CD4-positive, CD25-positive, alpha-beta regulatory T cell (primary cell): ENCODE data around the gene CTDSP2. TPM values are rescaled to one million over a fixed set of nuclear protein-coding genes. Genes with fewer than 3 reads are reported as not detected.

Source experiments
- ATAC-seq, 2 donors: fragments of 150-1000 bp; cut with Tn5 transposase; one replicate each; pipeline ENCODE4 v1.10.0; 2021; ENCODE audit warnings: low read depth in 2 of 2, moderate number of reproducible peaks in 2 of 2, moderate library complexity in 1 of 2
- DNase-seq, 3 donors: peaks; one replicate each; pipeline versions ENCODE4 v3.0.0 to v3.0.0-alpha.2; 2012 to 2022; ENCODE audit warnings: mixed read lengths in 1 of 3
- H3K27ac ChIP-seq: one replicate; pipeline ENCODE4 v1.7.0; 2013; ENCODE audit warnings: mild to moderate bottlenecking, low read length; ENCODE audit not compliant: insufficient read depth, poor library complexity, severe bottlenecking
- H3K27me3 ChIP-seq: one replicate; pipeline ENCODE4 v1.7.0; 2013; ENCODE audit warnings: low read length; ENCODE audit not compliant: control insufficient read depth, insufficient read depth
- H3K36me3 ChIP-seq: one replicate; pipeline ENCODE4 v1.7.0; 2013; ENCODE audit warnings: mild to moderate bottlenecking, low read length, moderate library complexity; ENCODE audit not compliant: control insufficient read depth, insufficient read depth
- H3K4me1 ChIP-seq: 2 replicates; pipeline ENCODE4 v1.7.0; 2013; ENCODE audit warnings: mild to moderate bottlenecking, low read length; ENCODE audit not compliant: insufficient read depth, control insufficient read depth, poor library complexity, severe bottlenecking
- H3K4me3 ChIP-seq: one replicate; pipeline ENCODE4 v1.7.0; 2013; ENCODE audit warnings: low read depth, mild to moderate bottlenecking, low read length, moderate library complexity
- H3K9me3 ChIP-seq, 2 experiments: 1 replicate in 1 of 2; 2 replicates in 1 of 2; pipeline ENCODE4 v1.7.0; 2013; ENCODE audit warnings: low read length in 2 of 2, mild to moderate bottlenecking in 1 of 2, moderate library complexity in 1 of 2; ENCODE audit not compliant: control insufficient read depth in 2 of 2
- H3K27ac Mint-ChIP-seq, 3 donors: one replicate each; pipeline ENCODE4 v1.8.0; 2020 to 2022; ENCODE audit warnings: mild to moderate bottlenecking in 3 of 3, mixed read lengths in 3 of 3, moderate library complexity in 2 of 3
- H3K27me3 Mint-ChIP-seq: one replicate; pipeline ENCODE4 v1.8.0; 2022; ENCODE audit warnings: mild to moderate bottlenecking, mixed read lengths
- H3K36me3 Mint-ChIP-seq: one replicate; pipeline ENCODE4 v1.8.0; 2020; ENCODE audit warnings: mixed read lengths
- H3K4me1 Mint-ChIP-seq, 4 donors: one replicate each; pipeline ENCODE4 v1.8.0; 2020 to 2022; ENCODE audit warnings: mixed read lengths in 4 of 4, mild to moderate bottlenecking in 1 of 4
- H3K4me3 Mint-ChIP-seq, 4 donors: one replicate each; pipeline ENCODE4 v1.8.0; 2020 to 2022; ENCODE audit warnings: mild to moderate bottlenecking in 4 of 4, mixed read lengths in 4 of 4, moderate library complexity in 3 of 4
- H3K9me3 Mint-ChIP-seq, 7 donors: one replicate each; pipeline ENCODE4 v1.8.0; 2020 to 2022; ENCODE audit warnings: mixed read lengths in 7 of 7, mild to moderate bottlenecking in 3 of 7, moderate library complexity in 2 of 7
- polyA plus RNA-seq, 4 donors: library from polyadenylated mRNA; unstranded; fragments of 300-500 nt; fragmentation: Illumina TruSeq; gene quantifications; one replicate each; pipeline ENCODE4 v1.2.3, GENCODE V29; 2021
- total RNA-seq: library from RNA; stranded (reverse); gene quantifications from one replicate; pipeline ENCODE4 v1.2.3, GENCODE V29; 2022

Gene CTDSP2
- total and polyA plus RNA-seq, 5 donors from 2014 or later, result 45.7 to 121 (median 52.6) TPM

GRCh38 chr12:57783466-57783801, 63.1 kb downstream of the CTDSP2 start:
- Histone ChIP-seq H3K9me3 (no peaks in the 10 kb centered on the region), H3K36me3 (peaks cover 20% of the 10 kb centered on the region), H3K4me3 (peak overlapping the region; percentile 91), H3K4me1 (peaks cover 38% of the 10 kb centered on the region), H3K27ac (peak overlapping the region; percentile 74), H3K27me3 (no peaks in the 10 kb centered on the region)
- Mint-ChIP-seq H3K4me1 (peaks cover 12 to 55% (median 30%) of the 10 kb centered on the region in 4 donors), H3K9me3 (no peaks in the 10 kb centered on the region), H3K4me3 (peak overlapping the region; percentile 96 to 100 (median 98)), H3K27ac (peak overlapping the region in 1 of 3 donors; percentile 100), H3K27me3 (peaks cover 4% of the 10 kb centered on the region), H3K36me3 (peaks cover 9% of the 10 kb centered on the region)
- ATAC-seq (no peak), DNase-seq (no peak)

GRCh38 chr12:57782608-57783465, 63.7 kb downstream of the CTDSP2 start, which contains the start of gene TSFM:
Gene TSFM, plus strand, starts transcription at chr12:57782787. Its CDS starts 15 bp downstream, at chr12:57782802.
- no peaks in the 10 kb centered on the region for H3K27me3 ChIP-seq
- H3K36me3 Mint-ChIP-seq, result peaks cover 8% of the 10 kb centered on the region
- DNase-seq (peak; percentile 91 to 97 (median 94)), ATAC-seq (peak; percentile 94 to 95)
- peak within 1 kb of the TSS; percentile 91 for H3K4me3 ChIP-seq
- H3K9me3 Mint-ChIP-seq, result no peaks in the 10 kb centered on the region
- peak within 1 kb of the TSS; percentile 97 to 100 (median 100) for H3K27ac Mint-ChIP-seq
- H3K27me3 Mint-ChIP-seq, result peaks cover 4% of the 10 kb centered on the region
- H3K27ac ChIP-seq, result peak within 1 kb of the TSS; percentile 74
- H3K4me3 Mint-ChIP-seq, result peak within 1 kb of the TSS; percentile 96 to 100 (median 98)
- peaks cover 16% of the 10 kb centered on the region for H3K36me3 ChIP-seq
- H3K9me3 ChIP-seq, result no peaks in the 10 kb centered on the region
- peaks cover 38% of the 10 kb centered on the region for H3K4me1 ChIP-seq
- peaks cover 12 to 54% (median 30%) of the 10 kb centered on the region in 4 donors for H3K4me1 Mint-ChIP-seq

- ATAC-seq (no peak), DNase-seq (no peak)
- no peaks in the 10 kb centered on the region for H3K9me3 Mint-ChIP-seq
- H3K27ac Mint-ChIP-seq, result peak overlapping the region; percentile 97 to 100 (median 100)
- H3K4me3 Mint-ChIP-seq, result peak overlapping the region; percentile 96 to 100 (median 98)
- no peaks in the 10 kb centered on the region for H3K9me3 ChIP-seq
- H3K4me3 ChIP-seq, result peak overlapping the region; percentile 91
- H3K4me1 ChIP-seq, result peaks cover 38% of the 10 kb centered on the region
- H3K27me3 ChIP-seq, result no peaks in the 10 kb centered on the region
- peak overlapping the region; percentile 74 for H3K27ac ChIP-seq
- peaks cover 4% of the 10 kb centered on the region for H3K27me3 Mint-ChIP-seq
- H3K36me3 Mint-ChIP-seq, result peaks cover 8% of the 10 kb centered on the region
- peaks cover 13% of the 10 kb centered on the region for H3K36me3 ChIP-seq
- H3K4me1 Mint-ChIP-seq, result peaks cover 12 to 54% (median 31%) of the 10 kb centered on the region in 4 donors
Observed at GRCh38 chr12:57782243-57782607, 64.3 kb downstream of the CTDSP2 start.

GRCh38 chr12:57781801-57782200, 64.7 kb downstream of the CTDSP2 start:
- peak overlapping the region; percentile 97 to 100 (median 100) for H3K27ac Mint-ChIP-seq
- peak overlapping the region; percentile 46 to 100 (median 98) for H3K4me3 Mint-ChIP-seq
- peaks cover 9% of the 10 kb centered on the region for H3K36me3 ChIP-seq
- H3K4me3 ChIP-seq, result peak overlapping the region; percentile 91
- H3K27ac ChIP-seq, result peak overlapping the region; percentile 74
- DNase-seq (no peak), ATAC-seq (no peak)
- no peaks in the 10 kb centered on the region for H3K27me3 ChIP-seq
- no peaks in the 10 kb centered on the region for H3K9me3 ChIP-seq
- H3K4me1 ChIP-seq, result peaks cover 38% of the 10 kb centered on the region
- no peaks in the 10 kb centered on the region for H3K9me3 Mint-ChIP-seq
- peaks cover 8% of the 10 kb centered on the region for H3K36me3 Mint-ChIP-seq
- H3K27me3 Mint-ChIP-seq, result peaks cover 4% of the 10 kb centered on the region
- peaks cover 12 to 54% (median 31%) of the 10 kb centered on the region in 4 donors for H3K4me1 Mint-ChIP-seq

GRCh38 chr12:57781244-57781643, 65.3 kb downstream of the CTDSP2 start:
- Mint-ChIP-seq H3K9me3 (no peaks in the 10 kb centered on the region), H3K4me1 (peaks cover 12 to 50% (median 29%) of the 10 kb centered on the region in 4 donors), H3K27ac (peak overlapping the region; percentile 23 to 100 (median 85)), H3K27me3 (peaks cover 4% of the 10 kb centered on the region), H3K36me3 (peaks cover 3% of the 10 kb centered on the region), H3K4me3 (peak overlapping the region; percentile 46 to 100 (median 88))
- H3K4me1 ChIP-seq, result peaks cover 38% of the 10 kb centered on the region
- peak in 1 of 3 donors; percentile 18 for DNase-seq
- peaks cover 3% of the 10 kb centered on the region for H3K36me3 ChIP-seq
- H3K9me3 ChIP-seq, result no peaks in the 10 kb centered on the region
- peak overlapping the region; percentile 91 for H3K4me3 ChIP-seq
- H3K27ac ChIP-seq, result peak overlapping the region; percentile 74
- no peak for ATAC-seq
- no peaks in the 10 kb centered on the region for H3K27me3 ChIP-seq

- Histone ChIP-seq H3K27me3 (no peaks in the 10 kb centered on the region), H3K4me3 (no peak overlapping the region), H3K36me3 (no peaks in the 10 kb centered on the region), H3K27ac (peak overlapping the region; percentile 74), H3K9me3 (no peaks in the 10 kb centered on the region), H3K4me1 (peaks cover 38% of the 10 kb centered on the region)
- Mint-ChIP-seq H3K4me3 (peak overlapping the region in 3 of 4 donors; percentile 28 to 96 (median 28)), H3K9me3 (no peaks in the 10 kb centered on the region), H3K27me3 (peaks cover 4% of the 10 kb centered on the region), H3K4me1 (peaks cover 12 to 49% (median 27%) of the 10 kb centered on the region in 4 donors), H3K27ac (peak overlapping the region; percentile 23 to 85 (median 42)), H3K36me3 (no peaks in the 10 kb centered on the region)
- DNase-seq (no peak), ATAC-seq (no peak)
Observed at GRCh38 chr12:57780284-57780897, 66.1 kb downstream of the CTDSP2 start.

GRCh38 chr12:57779736-57780135, 66.8 kb downstream of the CTDSP2 start:
- H3K4me1 ChIP-seq, result peaks cover 38% of the 10 kb centered on the region
- Mint-ChIP-seq H3K9me3 (no peaks in the 10 kb centered on the region), H3K4me1 (peaks cover 12 to 49% (median 27%) of the 10 kb centered on the region in 4 donors), H3K27me3 (peaks cover 4% of the 10 kb centered on the region), H3K4me3 (peak overlapping the region in 2 of 4 donors; percentile 14 to 24), H3K36me3 (no peaks in the 10 kb centered on the region), H3K27ac (peak overlapping the region in 2 of 3 donors; percentile 3 to 47)
- no peaks in the 10 kb centered on the region for H3K9me3 ChIP-seq
- DNase-seq (no peak), ATAC-seq (no peak)
- no peak overlapping the region for H3K4me3 ChIP-seq
- no peaks in the 10 kb centered on the region for H3K36me3 ChIP-seq
- H3K27ac ChIP-seq, result no peak overlapping the region
- no peaks in the 10 kb centered on the region for H3K27me3 ChIP-seq
